GM21423 (cell line): Measurements from ENCODE around the gene ARHGAP26.

Source experiments
- ATAC-seq: cut with Tn5 transposase; IDR thresholded peaks from one replicate; pipeline ENCODE4 v1.9.1; 2021; ENCODE audit warnings: mild to moderate bottlenecking, moderate library complexity; ENCODE audit not compliant: unreplicated experiment

Gene ARHGAP26

GRCh38 chr5:143275512-143276363 is 505.6 kb downstream of the ARHGAP26 start:
- no peak for ATAC-seq

GRCh38 chr5:143277536-143277935 is 507.4 kb downstream of the ARHGAP26 start:
- ATAC-seq = no peak
